ENCODE data around the gene TTC28.

The TTC28 gene

GRCh38 chr22:28183078-28183860 is 496.4 kb downstream of the TTC28 start:
- DNase-seq (ENCODE audit: low spot score): no peak
- no peak for TF ChIP-seq CTCF (IDR thresholded peaks at IDR 0.05; ENCODE audit: extremely low read depth, missing control alignments)

- DNase-seq (ENCODE audit: low spot score): no peak
These were observed 498.6 kb downstream of the TTC28 start for GRCh38 chr22:28180804-28181731.

GRCh38 chr22:28179392-28179791 is 500.2 kb downstream of the TTC28 start:
- no peak for TF ChIP-seq CTCF (IDR thresholded peaks at IDR 0.05; ENCODE audit: extremely low read depth, missing control alignments)
- DNase-seq (ENCODE audit: low spot score): no peak

More at GRCh38 chr22:28180804-28181731, 498.6 kb downstream of the TTC28 start:
- TF ChIP-seq CTCF (IDR thresholded peaks at IDR 0.05; ENCODE audit: extremely low read depth, missing control alignments): no peak

GRCh38 chr22:28175730-28176492 is 503.7 kb downstream of the TTC28 start:
- DNase-seq (ENCODE audit: low spot score): no peak
- TF ChIP-seq CTCF (IDR thresholded peaks at IDR 0.05; ENCODE audit: extremely low read depth, missing control alignments): no peak

- TF ChIP-seq CTCF (IDR thresholded peaks at IDR 0.05; ENCODE audit: extremely low read depth, missing control alignments): no peak
- no peak for DNase-seq (ENCODE audit: low spot score)
These were observed 505.1 kb downstream of the TTC28 start for GRCh38 chr22:28174509-28174908.

- no peak for TF ChIP-seq CTCF (IDR thresholded peaks at IDR 0.05; ENCODE audit: extremely low read depth, missing control alignments)
- no peak for DNase-seq (ENCODE audit: low spot score)
These were observed 506.6 kb downstream of the TTC28 start for GRCh38 chr22:28172892-28173670.

All from GM20000 (cell line).